GM23338 (cell line): ENCODE measurements around the gene EDIL3.

Experiments
- CREB1 ChIP-seq: fragments of 250-450 bp; sonication (Bioruptor Pico); IDR thresholded peaks from 2 replicates; pipeline ENCODE4 v1.5.0; 2020; ENCODE audit warnings: low read depth, mild to moderate bottlenecking, moderate library complexity
- EZH2 ChIP-seq: fragments of 200-600 bp; sonication (generic); IDR thresholded peaks from one replicate; pipeline ENCODE4 v1.8.0; 2017; ENCODE audit warnings: antibody characterized with exemption, mild to moderate bottlenecking, low read depth; ENCODE audit not compliant: unreplicated experiment
- EZH2phosphoT487 ChIP-seq: fragments of 200-600 bp; sonication (generic); IDR thresholded peaks from one replicate; pipeline ENCODE4 v1.8.1; 2018; ENCODE audit warnings: antibody characterized with exemption; ENCODE audit not compliant: unreplicated experiment
- JUNB ChIP-seq: IDR thresholded peaks from one replicate; pipeline ENCODE4 v1.6.1; 2016; ENCODE audit warnings: antibody characterized with exemption; ENCODE audit not compliant: unreplicated experiment
- NANOG ChIP-seq: IDR thresholded peaks from 2 replicates; pipeline ENCODE4 v1.6.1; 2016; ENCODE audit warnings: antibody characterized with exemption, borderline replicate concordance
- POLR2AphosphoS5 ChIP-seq: IDR thresholded peaks from 2 replicates; pipeline ENCODE4 v1.6.1; 2016; ENCODE audit warnings: antibody characterized with exemption, low read depth
- STAT1 ChIP-seq: IDR thresholded peaks from one replicate; pipeline ENCODE4 v1.6.1; 2016; ENCODE audit warnings: antibody characterized with exemption; ENCODE audit not compliant: unreplicated experiment
- ZNF114 ChIP-seq: fragments of 250-450 bp; sonication (Bioruptor Pico); IDR thresholded peaks from 2 replicates; pipeline ENCODE4 v1.5.0; 2020; ENCODE audit warnings: mild to moderate bottlenecking, moderate library complexity
- ZNF331 ChIP-seq: fragments of 250-450 bp; sonication (Bioruptor Pico); IDR thresholded peaks from 2 replicates; pipeline ENCODE4 v1.5.0; 2020; ENCODE audit warnings: low read depth, mild to moderate bottlenecking, moderate library complexity
- TF ChIP-seq, protein P1 (sequence below): IDR thresholded peaks from one replicate; pipeline ENCODE4 v1.6.1; 2018; ENCODE audit warnings: antibody characterized with exemption; ENCODE audit not compliant: unreplicated experiment
- TF ChIP-seq, protein P2 (sequence below), 2 experiments: fragments of 200-600 bp in 1 of 2; sonication (generic) in 1 of 2; conservative IDR thresholded peaks; 2 replicates each; pipeline versions ENCODE4 v1.5.1 to v1.6.1; 2016 to 2017; ENCODE audit warnings: antibody characterized with exemption in 2 of 2, low read depth in 2 of 2, mild to moderate bottlenecking in 2 of 2, moderate library complexity in 1 of 2
- TF ChIP-seq, protein P3 (sequence below): IDR thresholded peaks from 2 replicates; pipeline ENCODE4 v1.6.1; 2016; ENCODE audit warnings: antibody characterized with exemption
- TF ChIP-seq, protein P4 (sequence below): fragments of 250-450 bp; sonication (Bioruptor Pico); IDR thresholded peaks from 2 replicates; pipeline ENCODE4 v1.5.0; 2020; ENCODE audit warnings: mild to moderate bottlenecking, moderate library complexity

DNA sequence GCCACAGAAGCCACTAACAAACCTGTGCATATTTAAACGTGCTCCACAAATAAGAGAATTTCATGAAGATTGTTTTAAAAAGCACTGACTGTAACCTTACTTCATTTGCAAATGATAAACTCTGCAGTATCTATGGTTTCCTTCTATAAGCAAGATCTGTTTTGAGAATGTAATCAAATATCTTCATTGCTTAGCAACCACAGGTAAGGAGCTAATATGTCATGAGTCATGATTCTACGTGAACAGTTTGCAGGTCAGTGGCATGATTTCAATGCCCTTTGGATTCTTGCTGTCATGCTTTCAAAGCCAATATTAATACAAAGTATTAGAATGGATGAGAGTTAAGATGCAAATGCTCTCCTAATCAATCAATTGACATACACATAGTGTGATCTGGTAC lies 325.0 kb downstream of the EDIL3 start:
- TF ChIP-seq, protein P1, sequence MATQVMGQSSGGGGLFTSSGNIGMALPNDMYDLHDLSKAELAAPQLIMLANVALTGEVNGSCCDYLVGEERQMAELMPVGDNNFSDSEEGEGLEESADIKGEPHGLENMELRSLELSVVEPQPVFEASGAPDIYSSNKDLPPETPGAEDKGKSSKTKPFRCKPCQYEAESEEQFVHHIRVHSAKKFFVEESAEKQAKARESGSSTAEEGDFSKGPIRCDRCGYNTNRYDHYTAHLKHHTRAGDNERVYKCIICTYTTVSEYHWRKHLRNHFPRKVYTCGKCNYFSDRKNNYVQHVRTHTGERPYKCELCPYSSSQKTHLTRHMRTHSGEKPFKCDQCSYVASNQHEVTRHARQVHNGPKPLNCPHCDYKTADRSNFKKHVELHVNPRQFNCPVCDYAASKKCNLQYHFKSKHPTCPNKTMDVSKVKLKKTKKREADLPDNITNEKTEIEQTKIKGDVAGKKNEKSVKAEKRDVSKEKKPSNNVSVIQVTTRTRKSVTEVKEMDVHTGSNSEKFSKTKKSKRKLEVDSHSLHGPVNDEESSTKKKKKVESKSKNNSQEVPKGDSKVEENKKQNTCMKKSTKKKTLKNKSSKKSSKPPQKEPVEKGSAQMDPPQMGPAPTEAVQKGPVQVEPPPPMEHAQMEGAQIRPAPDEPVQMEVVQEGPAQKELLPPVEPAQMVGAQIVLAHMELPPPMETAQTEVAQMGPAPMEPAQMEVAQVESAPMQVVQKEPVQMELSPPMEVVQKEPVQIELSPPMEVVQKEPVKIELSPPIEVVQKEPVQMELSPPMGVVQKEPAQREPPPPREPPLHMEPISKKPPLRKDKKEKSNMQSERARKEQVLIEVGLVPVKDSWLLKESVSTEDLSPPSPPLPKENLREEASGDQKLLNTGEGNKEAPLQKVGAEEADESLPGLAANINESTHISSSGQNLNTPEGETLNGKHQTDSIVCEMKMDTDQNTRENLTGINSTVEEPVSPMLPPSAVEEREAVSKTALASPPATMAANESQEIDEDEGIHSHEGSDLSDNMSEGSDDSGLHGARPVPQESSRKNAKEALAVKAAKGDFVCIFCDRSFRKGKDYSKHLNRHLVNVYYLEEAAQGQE, result no peak
- TF ChIP-seq, protein P2, sequence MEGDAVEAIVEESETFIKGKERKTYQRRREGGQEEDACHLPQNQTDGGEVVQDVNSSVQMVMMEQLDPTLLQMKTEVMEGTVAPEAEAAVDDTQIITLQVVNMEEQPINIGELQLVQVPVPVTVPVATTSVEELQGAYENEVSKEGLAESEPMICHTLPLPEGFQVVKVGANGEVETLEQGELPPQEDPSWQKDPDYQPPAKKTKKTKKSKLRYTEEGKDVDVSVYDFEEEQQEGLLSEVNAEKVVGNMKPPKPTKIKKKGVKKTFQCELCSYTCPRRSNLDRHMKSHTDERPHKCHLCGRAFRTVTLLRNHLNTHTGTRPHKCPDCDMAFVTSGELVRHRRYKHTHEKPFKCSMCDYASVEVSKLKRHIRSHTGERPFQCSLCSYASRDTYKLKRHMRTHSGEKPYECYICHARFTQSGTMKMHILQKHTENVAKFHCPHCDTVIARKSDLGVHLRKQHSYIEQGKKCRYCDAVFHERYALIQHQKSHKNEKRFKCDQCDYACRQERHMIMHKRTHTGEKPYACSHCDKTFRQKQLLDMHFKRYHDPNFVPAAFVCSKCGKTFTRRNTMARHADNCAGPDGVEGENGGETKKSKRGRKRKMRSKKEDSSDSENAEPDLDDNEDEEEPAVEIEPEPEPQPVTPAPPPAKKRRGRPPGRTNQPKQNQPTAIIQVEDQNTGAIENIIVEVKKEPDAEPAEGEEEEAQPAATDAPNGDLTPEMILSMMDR (conservative IDR thresholded peaks at IDR 0.05; ENCODE audit: low read depth in 2 of 2), result no peak
- TF ChIP-seq POLR2AphosphoS5 (no peak), JUNB (no peak), ZNF331 (CRISPR knock-in tag) (no peak), STAT1 (no peak), EZH2 (no peak), NANOG (no peak), EZH2phosphoT487 (no peak), CREB1 (CRISPR knock-in tag) (no peak), ZNF114 (CRISPR knock-in tag) (no peak)
- TF ChIP-seq, protein P3, sequence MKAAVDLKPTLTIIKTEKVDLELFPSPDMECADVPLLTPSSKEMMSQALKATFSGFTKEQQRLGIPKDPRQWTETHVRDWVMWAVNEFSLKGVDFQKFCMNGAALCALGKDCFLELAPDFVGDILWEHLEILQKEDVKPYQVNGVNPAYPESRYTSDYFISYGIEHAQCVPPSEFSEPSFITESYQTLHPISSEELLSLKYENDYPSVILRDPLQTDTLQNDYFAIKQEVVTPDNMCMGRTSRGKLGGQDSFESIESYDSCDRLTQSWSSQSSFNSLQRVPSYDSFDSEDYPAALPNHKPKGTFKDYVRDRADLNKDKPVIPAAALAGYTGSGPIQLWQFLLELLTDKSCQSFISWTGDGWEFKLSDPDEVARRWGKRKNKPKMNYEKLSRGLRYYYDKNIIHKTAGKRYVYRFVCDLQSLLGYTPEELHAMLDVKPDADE, result no peak
- TF ChIP-seq, protein P4, sequence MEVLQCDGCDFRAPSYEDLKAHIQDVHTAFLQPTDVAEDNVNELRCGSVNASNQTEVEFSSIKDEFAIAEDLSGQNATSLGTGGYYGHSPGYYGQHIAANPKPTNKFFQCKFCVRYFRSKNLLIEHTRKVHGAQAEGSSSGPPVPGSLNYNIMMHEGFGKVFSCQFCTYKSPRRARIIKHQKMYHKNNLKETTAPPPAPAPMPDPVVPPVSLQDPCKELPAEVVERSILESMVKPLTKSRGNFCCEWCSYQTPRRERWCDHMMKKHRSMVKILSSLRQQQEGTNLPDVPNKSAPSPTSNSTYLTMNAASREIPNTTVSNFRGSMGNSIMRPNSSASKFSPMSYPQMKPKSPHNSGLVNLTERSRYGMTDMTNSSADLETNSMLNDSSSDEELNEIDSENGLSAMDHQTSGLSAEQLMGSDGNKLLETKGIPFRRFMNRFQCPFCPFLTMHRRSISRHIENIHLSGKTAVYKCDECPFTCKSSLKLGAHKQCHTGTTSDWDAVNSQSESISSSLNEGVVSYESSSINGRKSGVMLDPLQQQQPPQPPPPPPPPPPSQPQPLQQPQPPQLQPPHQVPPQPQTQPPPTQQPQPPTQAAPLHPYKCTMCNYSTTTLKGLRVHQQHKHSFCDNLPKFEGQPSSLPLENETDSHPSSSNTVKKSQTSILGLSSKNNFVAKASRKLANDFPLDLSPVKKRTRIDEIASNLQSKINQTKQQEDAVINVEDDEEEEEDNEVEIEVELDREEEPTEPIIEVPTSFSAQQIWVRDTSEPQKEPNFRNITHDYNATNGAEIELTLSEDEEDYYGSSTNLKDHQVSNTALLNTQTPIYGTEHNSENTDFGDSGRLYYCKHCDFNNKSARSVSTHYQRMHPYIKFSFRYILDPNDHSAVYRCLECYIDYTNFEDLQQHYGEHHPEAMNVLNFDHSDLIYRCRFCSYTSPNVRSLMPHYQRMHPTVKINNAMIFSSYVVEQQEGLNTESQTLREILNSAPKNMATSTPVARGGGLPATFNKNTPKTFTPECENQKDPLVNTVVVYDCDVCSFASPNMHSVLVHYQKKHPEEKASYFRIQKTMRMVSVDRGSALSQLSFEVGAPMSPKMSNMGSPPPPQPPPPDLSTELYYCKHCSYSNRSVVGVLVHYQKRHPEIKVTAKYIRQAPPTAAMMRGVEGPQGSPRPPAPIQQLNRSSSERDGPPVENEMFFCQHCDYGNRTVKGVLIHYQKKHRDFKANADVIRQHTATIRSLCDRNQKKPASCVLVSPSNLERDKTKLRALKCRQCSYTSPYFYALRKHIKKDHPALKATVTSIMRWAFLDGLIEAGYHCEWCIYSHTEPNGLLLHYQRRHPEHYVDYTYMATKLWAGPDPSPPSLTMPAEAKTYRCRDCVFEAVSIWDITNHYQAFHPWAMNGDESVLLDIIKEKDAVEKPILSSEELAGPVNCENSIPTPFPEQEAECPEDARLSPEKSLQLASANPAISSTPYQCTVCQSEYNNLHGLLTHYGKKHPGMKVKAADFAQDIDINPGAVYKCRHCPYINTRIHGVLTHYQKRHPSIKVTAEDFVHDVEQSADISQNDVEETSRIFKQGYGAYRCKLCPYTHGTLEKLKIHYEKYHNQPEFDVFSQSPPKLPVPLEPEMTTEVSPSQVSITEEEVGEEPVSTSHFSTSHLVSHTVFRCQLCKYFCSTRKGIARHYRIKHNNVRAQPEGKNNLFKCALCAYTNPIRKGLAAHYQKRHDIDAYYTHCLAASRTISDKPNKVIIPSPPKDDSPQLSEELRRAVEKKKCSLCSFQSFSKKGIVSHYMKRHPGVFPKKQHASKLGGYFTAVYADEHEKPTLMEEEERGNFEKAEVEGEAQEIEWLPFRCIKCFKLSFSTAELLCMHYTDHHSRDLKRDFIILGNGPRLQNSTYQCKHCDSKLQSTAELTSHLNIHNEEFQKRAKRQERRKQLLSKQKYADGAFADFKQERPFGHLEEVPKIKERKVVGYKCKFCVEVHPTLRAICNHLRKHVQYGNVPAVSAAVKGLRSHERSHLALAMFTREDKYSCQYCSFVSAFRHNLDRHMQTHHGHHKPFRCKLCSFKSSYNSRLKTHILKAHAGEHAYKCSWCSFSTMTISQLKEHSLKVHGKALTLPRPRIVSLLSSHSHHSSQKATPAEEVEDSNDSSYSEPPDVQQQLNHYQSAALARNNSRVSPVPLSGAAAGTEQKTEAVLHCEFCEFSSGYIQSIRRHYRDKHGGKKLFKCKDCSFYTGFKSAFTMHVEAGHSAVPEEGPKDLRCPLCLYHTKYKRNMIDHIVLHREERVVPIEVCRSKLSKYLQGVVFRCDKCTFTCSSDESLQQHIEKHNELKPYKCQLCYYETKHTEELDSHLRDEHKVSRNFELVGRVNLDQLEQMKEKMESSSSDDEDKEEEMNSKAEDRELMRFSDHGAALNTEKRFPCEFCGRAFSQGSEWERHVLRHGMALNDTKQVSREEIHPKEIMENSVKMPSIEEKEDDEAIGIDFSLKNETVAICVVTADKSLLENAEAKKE (CRISPR knock-in tag), result no peak
